PC-3 (cell line): ENCODE results near the gene PBXIP1.

Experiments used
- CTCF ChIP-seq: fragments of 300-600 bp; sonication (generic); conservative IDR thresholded peaks from 2 replicates; pipeline ENCODE4 v1.5.1; 2017; ENCODE audit warnings: antibody characterized with exemption, low read depth, mild to moderate bottlenecking, low read length
- EZH2 ChIP-seq: fragments of 300-600 bp; sonication (generic); IDR thresholded peaks from one replicate; pipeline ENCODE4 v1.6.1; 2017; ENCODE audit warnings: antibody characterized with exemption, mild to moderate bottlenecking, low read length; ENCODE audit not compliant: unreplicated experiment
- EZH2phosphoT487 ChIP-seq: fragments of 300-600 bp; sonication (generic); IDR thresholded peaks from 2 replicates; pipeline ENCODE4 v1.6.1; 2018; ENCODE audit warnings: mild to moderate bottlenecking, antibody characterized with exemption, low read length, borderline replicate concordance

GRCh38 chr1:154958681-154959425 lies 3.0 kb upstream of the PBXIP1 start:
- TF ChIP-seq CTCF, result no peak
- no peak for TF ChIP-seq EZH2
- no peak for TF ChIP-seq EZH2phosphoT487
